Endothelial cell of hepatic sinusoid (primary cell): ENCODE data around the gene FAM131C.
"Not testable (repeated sequence)": the region's sequence is repeated elsewhere in the genome, so short reads cannot be mapped to it uniquely, and the experiment has no call there.

Experiments
- in situ Hi-C: cut with HindIII; loops from 2 replicates; pipeline ENCODE4 v1.10.0; 2017; ENCODE audit warnings: low sequenced_read_pairs

The FAM131C gene

DNA sequence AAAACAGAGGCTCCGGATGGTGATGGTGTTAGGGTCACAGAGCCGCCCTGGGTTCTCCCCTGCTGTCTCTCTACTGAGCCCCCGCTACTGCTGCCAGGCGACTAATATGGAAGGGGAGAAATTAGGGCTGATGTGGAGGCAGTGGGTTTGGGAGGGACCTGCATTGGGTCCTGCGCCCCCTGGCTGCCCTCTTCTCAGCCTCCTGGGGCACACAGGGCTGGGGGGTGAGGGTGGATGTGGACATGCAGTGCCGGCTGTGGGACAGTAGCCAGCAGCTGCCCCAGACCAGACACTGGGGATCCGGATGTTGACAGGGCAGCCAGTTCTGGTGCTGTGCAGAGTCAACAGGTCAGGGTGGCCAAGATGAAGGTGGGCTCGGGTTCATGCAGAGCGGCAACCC is 31.4 kb downstream of the FAM131C start:
- in situ Hi-C loops = no loop called here

DNA sequence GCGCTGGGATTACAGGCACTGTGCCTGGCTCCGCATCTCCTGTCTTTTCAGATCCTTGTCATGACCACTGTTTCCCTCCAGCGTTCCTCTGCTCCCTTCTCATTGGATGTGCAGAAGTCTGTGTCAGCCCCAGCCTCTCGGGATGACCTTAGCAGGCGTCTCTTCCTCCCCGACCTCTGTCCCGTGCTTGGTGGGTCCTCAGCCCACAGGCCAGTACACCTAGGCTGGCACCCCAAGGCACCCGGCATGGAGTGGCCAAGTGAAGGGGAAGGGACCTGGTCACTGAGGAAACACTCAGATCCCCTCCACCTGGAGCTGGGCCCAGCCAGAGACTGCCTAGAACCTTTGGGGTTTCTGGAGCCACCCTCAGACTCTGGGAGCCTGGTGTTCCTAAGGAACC is 32.3 kb downstream of the FAM131C start:
- in situ Hi-C loops = no loop called here

DNA sequence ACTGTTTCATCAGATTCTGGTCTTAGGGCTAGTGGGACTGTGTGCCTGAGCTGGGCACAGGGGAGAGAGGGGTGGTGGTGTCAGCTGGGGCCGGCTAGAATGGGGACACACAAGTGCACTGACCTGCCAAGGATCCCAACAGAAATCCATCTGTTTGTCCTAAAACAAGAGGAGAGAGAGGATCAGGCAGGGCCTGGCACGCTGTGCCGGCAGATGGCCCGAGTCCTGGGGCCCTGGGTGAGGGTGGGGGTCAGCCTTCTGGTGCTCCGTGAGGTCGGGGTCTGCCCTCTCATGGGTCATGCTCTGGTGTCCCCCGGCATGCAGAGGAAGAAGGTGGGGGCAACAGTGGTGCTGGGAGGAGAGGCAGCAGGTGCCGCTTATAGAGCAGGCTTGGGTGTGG is 33.6 kb downstream of the FAM131C start:
- in situ Hi-C loops = not testable (repeated sequence)

DNA sequence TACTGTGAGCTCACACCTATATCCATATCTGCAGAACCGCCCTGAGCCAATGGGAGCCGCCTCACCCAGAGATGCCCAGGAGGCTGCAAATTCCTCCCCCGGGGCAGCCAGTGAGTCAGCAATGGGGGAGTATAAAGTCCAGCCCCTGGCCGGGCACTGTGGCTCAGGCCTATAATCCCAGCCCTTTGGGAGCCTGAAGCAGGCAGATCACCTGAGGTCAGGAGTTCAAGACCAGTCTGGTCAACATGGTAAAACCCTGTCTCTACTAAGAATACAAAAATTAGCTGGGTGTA is 34.9 kb downstream of the FAM131C start:
- in situ Hi-C loops = no loop called here

DNA sequence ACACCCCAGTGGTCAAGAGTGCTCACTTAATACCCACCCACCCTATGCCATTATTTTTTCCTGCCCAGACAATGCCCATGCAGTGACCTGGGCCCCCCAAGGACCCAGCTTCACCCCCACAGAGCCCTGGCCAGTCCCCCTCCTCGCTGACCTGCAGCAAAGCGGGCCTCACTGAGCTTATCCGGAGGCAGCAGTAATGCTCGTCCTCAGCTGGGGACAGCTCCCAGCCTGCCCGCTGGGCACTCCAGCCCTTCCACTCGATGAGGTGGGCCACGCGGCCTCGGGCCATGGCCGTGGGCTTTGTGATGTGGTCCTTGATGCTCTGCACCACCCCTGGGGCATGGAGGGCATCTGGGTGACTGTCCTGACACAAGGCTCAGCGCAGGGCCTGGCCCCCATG is 37.0 kb downstream of the FAM131C start:
- in situ Hi-C loops = not testable (repeated sequence)

DNA sequence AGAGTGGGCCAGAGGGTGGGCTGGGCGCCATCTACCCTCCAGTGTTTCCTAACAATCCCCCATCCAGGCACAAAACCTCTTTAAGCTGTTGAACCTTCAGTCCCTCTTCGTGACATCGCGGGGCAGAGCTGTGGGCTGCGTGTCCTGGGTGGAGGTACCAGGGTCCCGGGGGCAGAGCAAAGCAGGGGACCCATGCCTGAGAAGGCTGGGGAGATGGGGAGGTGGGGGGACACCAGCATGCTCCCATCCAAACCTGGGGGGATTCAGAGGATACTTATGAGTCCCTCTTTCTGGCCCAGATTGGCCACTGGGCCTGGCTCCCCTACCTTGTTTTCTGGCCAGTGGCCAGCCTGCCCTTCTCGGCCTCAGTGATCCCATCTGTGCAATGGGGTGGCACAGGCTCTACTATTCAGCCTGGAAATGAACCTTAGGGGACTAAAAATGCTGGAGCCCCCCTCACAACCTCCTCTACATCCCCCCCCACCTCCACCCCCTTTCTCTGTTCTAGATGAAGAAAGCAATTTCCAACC is 40.3 kb downstream of the FAM131C start:
- in situ Hi-C loops = not testable (repeated sequence)

DNA sequence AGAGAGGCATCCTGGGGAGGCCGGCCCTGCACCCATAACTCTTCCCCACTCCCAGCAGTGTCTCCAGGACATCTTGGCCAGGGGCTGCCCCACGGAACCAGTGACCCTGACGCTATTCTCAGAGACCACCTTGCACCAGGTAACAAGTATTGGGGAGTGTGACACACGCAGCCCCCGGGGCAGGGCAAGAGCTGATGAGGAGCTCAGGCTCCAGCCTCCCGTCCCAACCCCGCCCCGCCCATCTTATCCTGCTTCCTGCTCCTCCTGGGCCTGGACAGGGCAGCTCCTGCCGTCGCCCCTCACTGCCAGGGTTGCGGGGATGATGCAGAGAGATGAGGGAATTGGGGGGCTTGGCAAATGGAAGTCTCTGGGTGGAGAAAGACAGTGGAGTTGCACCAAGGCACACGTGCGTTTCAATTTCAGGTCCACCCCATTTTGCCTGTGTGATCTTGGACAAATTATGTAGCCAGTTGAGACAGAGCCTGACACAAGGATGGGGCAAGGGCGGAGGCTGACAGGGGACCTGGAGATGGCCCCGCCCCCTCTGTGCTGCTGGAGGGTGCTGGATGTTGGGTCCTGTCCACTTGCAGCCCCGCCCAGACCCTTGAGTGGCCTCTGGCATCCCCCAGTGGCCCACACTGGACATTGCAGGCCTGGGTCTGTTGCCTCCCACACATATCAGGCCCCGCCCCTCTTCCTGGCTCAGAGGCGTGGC is 40.9 kb downstream of the FAM131C start:
- in situ Hi-C loops = no loop called here

DNA sequence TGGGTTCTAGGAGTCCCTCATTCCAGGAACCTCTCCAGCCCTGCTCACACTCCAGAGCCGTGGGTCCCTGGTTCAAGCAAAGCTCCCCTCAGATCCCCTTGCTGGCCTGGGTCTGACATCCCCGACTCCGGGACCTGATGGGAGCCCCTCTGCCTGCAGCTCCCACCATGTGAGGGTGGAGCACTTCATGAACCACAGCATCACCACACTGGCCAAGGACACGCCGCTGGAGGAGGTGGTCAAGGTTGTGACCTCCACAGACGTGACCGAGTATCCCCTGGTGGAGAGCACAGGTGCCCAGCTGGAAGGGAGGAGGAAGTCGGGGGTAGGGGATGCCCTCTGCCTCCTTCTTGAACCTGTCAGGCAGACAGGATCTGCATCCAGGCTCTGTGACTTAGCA is 41.9 kb downstream of the FAM131C start:
- in situ Hi-C loops = no loop called here

DNA sequence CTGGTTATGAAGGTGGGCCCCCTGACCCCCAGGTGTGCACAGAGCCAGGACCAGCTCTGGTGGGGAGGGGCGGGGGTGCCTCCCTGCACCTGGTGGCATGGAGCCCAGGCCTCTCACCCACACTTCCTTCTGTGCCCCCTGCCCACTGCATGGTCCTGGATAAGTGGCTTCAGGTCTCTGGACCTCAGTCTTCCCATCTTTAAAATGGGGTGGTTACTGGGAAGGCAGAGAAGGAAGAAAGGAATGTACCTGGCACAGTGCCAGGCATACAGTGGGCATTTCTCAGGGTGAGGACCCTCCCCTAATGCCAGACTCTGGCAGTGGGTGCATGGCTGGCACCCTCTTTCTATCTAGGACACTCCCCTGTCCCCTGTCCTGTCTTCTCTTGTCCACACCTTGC is 44.2 kb downstream of the FAM131C start:
- in situ Hi-C loops = no loop called here

DNA sequence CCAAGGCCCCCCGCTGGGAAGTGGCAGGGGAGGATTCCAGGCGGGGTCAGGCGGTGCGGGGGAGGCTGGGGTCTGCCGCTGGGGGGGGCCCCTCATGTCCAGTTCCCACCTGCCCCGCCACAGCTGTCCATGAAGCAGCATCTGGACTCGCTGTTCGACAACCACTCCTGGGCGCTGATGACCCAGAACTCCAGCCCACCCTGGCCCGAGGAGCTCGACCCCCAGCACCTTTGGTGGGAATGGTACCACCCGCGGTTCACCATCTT is 44.5 kb downstream of the FAM131C start:
- in situ Hi-C loops = not testable (repeated sequence)

DNA sequence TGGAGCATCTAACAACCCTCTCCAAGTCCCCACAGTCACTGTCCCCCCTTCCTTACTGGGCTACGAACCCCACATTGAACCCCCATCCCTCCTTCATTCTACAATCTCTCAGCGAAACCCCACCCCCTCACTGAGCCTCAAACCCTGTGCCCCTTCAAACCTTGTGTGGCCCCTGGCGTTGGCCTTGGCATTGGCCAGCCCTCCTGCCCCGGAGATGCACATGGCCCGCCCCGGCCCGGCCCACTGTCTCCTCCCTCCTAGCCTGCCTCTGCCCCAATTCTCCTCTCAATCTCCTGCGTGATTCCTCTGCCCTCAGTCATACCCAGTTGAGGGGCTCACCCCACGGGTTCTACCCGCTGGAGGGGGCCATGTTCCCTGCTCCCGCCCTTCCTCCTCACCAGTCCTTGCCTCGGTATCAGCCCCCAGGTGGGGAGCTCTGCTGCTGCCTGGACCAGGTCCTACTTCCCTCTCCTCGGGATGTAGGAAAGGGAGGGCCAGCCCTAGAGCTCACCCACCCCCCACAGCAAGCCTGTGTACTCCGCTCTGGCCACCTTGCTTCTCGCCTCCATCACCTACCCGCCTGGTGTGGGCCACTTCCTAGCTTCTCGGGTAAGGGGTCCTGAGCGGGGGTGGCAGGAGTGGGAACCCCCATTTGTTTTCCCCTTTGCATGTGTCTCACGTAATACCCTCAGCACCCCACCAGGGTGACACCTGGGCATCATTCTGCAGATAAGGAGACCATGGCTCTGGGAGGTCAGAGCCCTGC is 45.0 kb downstream of the FAM131C start:
- in situ Hi-C loops = no loop called here

DNA sequence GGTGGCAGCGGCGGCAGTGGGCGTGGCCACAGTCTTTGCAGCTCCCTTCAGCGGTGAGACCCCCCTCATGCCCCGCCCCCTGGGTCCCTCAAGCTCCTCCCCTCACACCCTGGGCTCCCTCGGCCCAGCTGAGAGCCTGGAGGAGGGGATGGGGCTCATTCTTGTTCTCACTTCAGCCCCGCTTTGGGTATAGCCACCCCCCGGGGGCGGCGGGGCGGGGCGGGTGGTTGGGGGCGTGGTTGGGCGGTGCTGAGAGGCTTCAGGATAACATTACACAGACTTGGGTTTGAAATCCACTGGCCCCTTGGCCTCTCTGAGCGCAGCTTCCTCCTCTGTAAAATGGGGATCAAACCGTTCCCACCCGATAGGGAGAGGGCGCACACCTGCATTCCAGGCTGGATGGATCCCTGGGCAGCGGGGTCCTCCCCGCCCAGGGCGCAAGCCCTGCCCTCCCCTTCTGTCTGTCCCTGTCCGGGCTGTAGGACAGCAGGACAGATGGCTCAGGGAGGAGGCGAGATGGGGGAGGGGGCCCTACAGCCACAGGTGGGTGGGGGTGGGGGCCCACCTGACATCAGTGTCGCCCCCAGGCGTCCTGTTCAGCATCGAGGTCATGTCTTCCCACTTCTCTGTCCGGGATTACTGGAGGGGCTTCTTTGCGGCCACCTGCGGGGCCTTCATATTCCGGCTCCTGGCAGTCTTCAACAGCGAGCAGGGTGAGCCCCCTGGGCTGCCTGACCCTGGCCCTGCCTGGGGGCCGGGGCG is 46.5 kb downstream of the FAM131C start:
- in situ Hi-C loops = no loop called here

DNA sequence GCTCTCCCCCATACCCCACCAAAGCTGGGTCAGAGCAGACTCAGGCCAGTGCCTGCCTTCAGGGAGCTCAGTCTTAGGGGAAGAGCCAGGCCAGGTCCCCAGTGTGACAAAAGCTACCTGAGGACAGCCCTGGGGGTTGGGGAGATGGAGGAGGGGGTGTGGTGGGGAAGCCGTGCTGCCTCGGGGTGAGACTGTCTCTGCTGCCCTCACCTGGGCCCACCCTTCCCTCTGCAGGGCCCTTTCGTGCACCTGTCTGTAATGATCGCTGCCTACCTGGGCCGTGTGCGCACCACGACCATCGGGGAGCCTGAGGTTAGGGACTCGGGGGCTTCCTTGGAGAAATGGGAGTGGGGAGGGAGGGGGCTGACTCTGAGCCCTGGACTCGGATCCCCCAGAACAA is 47.1 kb downstream of the FAM131C start:
- in situ Hi-C loops = not testable (repeated sequence)

DNA sequence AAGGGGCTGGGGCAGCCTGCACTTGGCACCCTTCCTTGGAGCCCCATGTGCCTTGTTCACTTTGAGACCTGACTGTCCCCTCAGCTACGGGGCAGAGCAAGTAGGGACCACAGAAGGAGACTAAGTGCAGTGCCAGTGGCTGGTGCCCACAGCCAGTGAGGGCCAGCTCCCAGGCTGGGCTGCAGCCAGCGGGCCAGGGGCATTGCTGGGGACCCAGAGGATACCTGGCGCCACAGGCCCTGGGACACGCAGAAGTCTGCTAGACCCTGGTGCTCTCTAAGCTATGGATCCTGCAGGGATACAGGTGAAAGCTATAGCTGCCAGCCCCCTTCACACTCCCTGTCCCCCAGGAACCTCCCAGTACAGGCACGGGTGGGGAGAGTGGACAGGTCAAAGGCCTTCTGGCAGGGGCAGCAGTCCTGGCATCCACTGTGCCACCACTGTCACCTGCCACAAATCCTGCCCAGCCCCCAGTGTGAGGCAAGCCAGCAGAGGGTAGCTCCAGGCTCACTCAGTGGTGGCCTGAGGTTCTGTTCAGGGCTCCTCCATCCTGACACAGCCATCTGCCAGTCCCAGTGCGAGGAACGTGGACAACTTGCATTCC is 50.3 kb downstream of the FAM131C start:
- in situ Hi-C loops = no loop called here

DNA sequence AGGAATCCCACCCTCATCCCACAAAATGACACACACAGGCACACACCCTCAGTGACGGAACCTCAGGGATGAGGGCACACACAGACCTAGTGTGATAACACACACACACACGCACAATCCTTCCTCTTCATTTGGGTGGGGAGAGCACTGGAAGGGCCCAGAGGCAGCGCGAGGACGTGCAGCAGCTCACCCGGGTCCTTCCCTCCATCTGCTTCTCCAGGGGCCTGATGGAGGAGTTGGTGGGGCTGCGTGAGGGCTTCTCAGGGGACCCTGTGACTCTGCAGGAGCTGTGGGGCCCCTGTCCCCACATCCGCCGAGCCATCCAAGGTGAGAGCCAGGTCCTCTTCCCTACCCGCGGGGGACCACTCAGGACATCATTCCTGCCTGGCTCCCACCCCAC is 51.1 kb downstream of the FAM131C start:
- in situ Hi-C loops = no loop called here

DNA sequence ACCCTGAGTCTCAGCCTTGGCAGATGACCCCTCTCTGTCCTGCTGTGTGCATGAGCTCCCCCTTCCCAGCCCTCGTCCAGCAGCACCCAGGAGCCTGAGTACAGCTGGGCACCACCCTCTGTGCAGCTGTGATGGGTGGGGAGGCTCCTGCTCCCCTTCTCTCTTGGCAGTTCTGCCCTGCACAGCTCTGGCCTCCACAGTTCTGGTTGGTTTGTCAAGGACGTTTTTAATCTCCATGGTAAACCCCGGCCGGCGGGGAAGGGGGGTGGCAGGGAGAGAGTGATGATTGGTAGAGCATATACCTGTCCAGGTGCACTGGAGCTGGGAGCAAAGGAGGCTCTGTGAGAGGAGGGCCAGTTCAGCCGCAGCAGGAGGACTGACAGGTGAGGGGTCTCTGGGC is 51.8 kb downstream of the FAM131C start, which contains the start of gene CLCNKA:
Gene CLCNKA, plus strand, starts transcription at position 356 of the 400 bp plus-strand sequence. CDS start 584 bp downstream, outside the sequence.
- in situ Hi-C loops = no loop called here

DNA sequence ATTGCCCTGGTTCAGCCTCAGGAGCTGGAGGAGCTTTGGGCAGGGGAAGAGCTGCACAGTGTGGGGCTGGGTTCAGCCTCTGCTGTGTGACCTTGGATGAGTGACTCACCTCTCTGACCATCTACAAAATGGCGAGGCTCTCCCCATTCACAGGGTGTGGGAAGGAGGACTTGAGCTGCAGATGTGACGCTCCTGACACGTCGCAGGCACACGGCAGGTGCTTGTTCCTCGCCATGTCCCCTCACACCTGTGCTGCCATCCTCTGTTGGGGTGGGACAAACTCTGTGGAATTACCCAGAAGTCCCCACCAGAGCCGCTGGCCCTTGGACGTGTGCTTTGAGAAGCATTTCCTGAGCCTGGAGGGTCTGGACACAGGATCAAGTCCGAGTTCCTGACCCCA is 52.6 kb downstream of the FAM131C start:
- in situ Hi-C loops = not testable (repeated sequence)

DNA sequence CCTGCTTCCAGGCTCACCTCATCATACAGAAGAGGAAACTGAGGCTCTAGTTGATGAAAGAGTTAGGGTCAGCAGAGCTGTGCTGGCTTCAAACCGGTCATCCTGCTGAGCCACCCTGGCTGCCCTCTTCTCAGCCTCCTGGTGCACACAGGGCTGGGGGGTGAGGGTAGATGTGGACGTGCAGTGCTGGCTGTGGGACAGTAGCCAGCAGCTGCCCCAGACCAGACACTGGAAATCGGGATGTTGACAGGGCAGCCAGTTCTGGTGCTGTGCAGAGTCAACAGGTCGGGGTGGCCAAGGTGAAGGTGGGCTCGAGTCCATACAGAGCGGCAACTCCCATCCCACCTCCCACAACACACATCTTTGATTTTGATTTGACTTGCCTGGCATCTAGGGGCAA is 53.1 kb downstream of the FAM131C start:
- in situ Hi-C loops = no loop called here

DNA sequence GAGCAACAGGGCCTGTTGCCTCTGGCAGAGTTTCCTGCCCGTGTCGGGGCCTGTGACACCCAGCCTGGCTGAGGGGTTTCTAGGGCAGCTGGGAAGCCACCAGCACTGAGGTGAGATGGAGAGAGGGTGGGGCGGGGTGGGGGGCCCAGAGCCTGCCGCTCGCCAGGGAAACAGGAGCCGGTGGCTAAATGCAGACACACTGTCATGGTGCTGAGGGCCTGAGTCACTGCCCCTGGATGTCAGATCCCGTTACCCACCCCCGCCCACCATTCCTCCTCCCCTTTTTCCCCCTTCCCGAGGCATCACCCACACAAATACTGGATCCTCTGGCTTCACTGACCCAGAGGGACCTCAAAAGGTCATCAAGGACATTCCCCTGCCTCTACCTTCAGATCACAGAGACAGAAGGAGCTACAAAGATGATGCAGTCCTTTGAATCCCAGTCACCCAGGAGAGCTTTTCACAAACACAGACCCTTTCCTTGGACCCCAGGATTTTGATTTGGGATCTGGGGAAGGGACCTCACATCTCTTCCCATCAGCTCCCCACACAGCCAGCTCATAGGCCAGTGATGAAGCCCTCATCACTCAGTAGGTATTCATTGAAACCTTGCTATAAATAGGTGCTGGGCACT is 53.7 kb downstream of the FAM131C start:
- in situ Hi-C loops = no loop called here

DNA sequence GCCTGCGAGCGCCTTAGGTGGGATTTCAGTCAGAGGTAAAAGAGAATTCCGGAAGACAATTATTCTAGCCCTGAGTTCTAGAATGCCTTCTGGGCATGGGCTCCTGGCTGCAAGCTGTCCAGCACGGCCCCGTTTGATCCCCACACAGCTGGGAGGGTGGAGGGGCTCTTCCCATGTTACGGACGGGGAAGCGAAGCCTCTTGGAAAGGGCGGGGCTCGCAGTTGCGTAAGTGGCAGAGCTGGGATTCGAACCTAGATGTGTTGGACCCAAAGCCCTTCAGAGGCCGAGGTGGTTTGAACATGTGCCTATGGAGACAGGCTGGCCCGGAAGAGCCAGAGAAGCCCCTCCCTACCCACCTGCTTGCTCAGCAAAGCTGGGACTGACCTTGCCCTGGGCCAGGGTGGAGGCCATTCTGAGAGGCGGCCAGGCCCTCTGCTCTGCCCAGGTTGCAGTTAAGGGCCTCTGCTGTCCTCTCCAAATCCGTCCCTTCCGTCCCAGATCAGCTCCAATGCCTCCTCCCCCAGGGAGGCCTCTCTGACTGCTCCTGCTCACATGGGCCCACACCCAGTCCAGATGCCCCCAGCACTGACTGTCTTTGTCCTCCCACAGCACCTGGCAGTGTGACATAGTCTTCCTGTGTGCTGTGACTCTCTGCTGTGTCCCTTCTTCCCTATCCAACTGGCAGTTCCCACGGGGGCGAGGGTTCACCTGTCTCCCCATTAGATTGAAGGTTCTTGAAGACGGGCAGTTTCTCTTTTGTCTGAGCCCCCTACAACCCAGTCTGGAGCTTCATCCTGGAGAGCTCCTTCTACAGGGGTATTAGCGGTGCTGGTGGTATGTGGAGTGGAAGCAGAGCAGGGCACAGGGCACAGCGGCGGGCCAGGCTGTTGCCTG is 54.5 kb downstream of the FAM131C start:
- in situ Hi-C loops = no loop called here
